CD4-positive, alpha-beta T cell treated with Interleukin-15 for 4 hours (primary cell): ENCODE results near the gene EIF4B.

Experiments
- DNase-seq: peaks from one replicate; pipeline ENCODE4 v3.0.0-alpha.2; 2020; ENCODE audit warnings: low spot score

Gene EIF4B

GRCh38 chr12:53059434-53060063 is 53.3 kb downstream of the EIF4B start:
- no peak for DNase-seq

GRCh38 chr12:53060064-53060720 is 53.9 kb downstream of the EIF4B start:
- no peak for DNase-seq

GRCh38 chr12:53060721-53061276 is 54.5 kb downstream of the EIF4B start:
- no peak for DNase-seq

GRCh38 chr12:53061404-53062010 is 55.3 kb downstream of the EIF4B start:
- no peak for DNase-seq

GRCh38 chr12:53062011-53062961 is 56.0 kb downstream of the EIF4B start:
- no peak for DNase-seq

GRCh38 chr12:53062977-53063707 is 56.9 kb downstream of the EIF4B start:
- DNase-seq: no peak

- no peak for DNase-seq
Observed at GRCh38 chr12:53063708-53064612, 57.7 kb downstream of the EIF4B start.

GRCh38 chr12:53064613-53065436 is 58.6 kb downstream of the EIF4B start:
- DNase-seq: no peak

GRCh38 chr12:53065470-53065869 is 59.2 kb downstream of the EIF4B start:
- no peak for DNase-seq

- DNase-seq: peak; percentile 66
Observed at GRCh38 chr12:53065975-53066931, 60.0 kb downstream of the EIF4B start.

- no peak for DNase-seq
Observed at GRCh38 chr12:53067074-53067992, 61.1 kb downstream of the EIF4B start.

- no peak for DNase-seq
Observed at GRCh38 chr12:53067993-53068770, 61.9 kb downstream of the EIF4B start.

GRCh38 chr12:53068811-53069585 is 62.7 kb downstream of the EIF4B start:
- DNase-seq: no peak

GRCh38 chr12:53069621-53070410 is 63.6 kb downstream of the EIF4B start:
- no peak for DNase-seq
